Gastroesophageal sphincter (tissue), 4 donors: ENCODE measurements around the gene PPIF. TPM values are rescaled to one million over a fixed set of nuclear protein-coding genes. Genes with fewer than 3 reads are reported as not detected.

Experiments
- ATAC-seq: fragments of 150-250 bp; one replicate; pipeline ENCODE4 v1.9.1; 2016; ENCODE audit warnings: mild to moderate bottlenecking, moderate library complexity
- H3K27ac ChIP-seq, 4 donors: fragments of 200-600 bp; sonication (generic) in 3 of 4; 1 replicate in 3 of 4; 2 replicates in 1 of 4; pipeline ENCODE4 v1.5.1; 2016 to 2019
- H3K27me3 ChIP-seq: fragments of 200-600 bp; sonication (generic); one replicate; pipeline ENCODE4 v1.5.1; 2019
- H3K36me3 ChIP-seq, 2 donors: fragments of 200-600 bp; sonication (generic); one replicate each; pipeline ENCODE4 v1.5.1; 2019; ENCODE audit warnings: control low read depth in 1 of 2
- H3K4me1 ChIP-seq, 3 donors: fragments of 200-600 bp; sonication (generic); 1 replicate in 2 of 3; 2 replicates in 1 of 3; pipeline ENCODE4 v1.5.1; 2016 to 2019; ENCODE audit warnings: control low read depth in 2 of 3
- H3K4me3 ChIP-seq, 2 donors: fragments of 200-600 bp; sonication (generic); one replicate each; pipeline ENCODE4 v1.5.1; 2019; ENCODE audit warnings: mild to moderate bottlenecking in 1 of 2, moderate library complexity in 1 of 2
- H3K9me3 ChIP-seq, 3 donors: fragments of 200-600 bp; sonication (generic); one replicate each; pipeline ENCODE4 v1.5.1; 2017 to 2019; ENCODE audit warnings: control low read depth in 2 of 3
- CTCF ChIP-seq, 4 experiments: fragments of 200-600 bp in 2 of 4; fragments of 450-650 bp in 2 of 4; sonication (generic) in 1 of 4; IDR thresholded peaks; one replicate each; pipeline ENCODE4 v1.5.1; 2017 to 2019; ENCODE audit warnings: antibody characterized with exemption in 4 of 4, mild to moderate bottlenecking in 2 of 4, moderate library complexity in 2 of 4
- EP300 ChIP-seq: sonication (generic); formaldehyde crosslinking; IDR thresholded peaks from one replicate; pipeline ENCODE4 v1.6.1; 2017; ENCODE audit warnings: antibody characterized with exemption, mild to moderate bottlenecking
- POLR2A ChIP-seq, 2 donors: fragments of 450-650 bp; IDR thresholded peaks; one replicate each; pipeline ENCODE4 v1.6.1; 2017; ENCODE audit warnings: antibody characterized with exemption in 2 of 2, mild to moderate bottlenecking in 2 of 2, moderate library complexity in 1 of 2
- POLR2AphosphoS5 ChIP-seq: sonication (generic); formaldehyde crosslinking; IDR thresholded peaks from one replicate; pipeline ENCODE4 v1.6.1; 2017; ENCODE audit warnings: antibody characterized with exemption
- WGBS, 2 donors: methylation state at CpG; one replicate each; pipeline ENCODE4 v1.1.5; 2018; ENCODE audit warnings: low coverage in 1 of 2; 5-methylcytosine and 5-hydroxymethylcytosine counted together
- total RNA-seq, 4 donors: library from RNA; depleted of rRNA; stranded (reverse); fragments of >200 nt; gene quantifications; one replicate each; pipeline ENCODE4 v1.1.0, GENCODE V29; 2016

PPIF gene
- total RNA-seq, 4 donors from 2014 or later: 16.5 to 38.0 (median 22.8) TPM

- Histone ChIP-seq H3K9me3 (no peaks in the 10 kb centered on the region), H3K27me3 (no peaks in the 10 kb centered on the region), H3K27ac (no peak overlapping the region), H3K4me3 (no peak overlapping the region), H3K36me3 (no peaks in the 10 kb centered on the region), H3K4me1 (peaks cover 0 to 6% (median 0%) of the 10 kb centered on the region in 3 donors)
- WGBS, 2 donors: 71 to 90% methylated on average over 1 to 2 of the region's 2 CpGs
- TF ChIP-seq EP300 (no peak), POLR2A (IDR thresholded peaks at IDR 0.05) (no peak), CTCF (IDR thresholded peaks at IDR 0.05) (no peak)
- ATAC-seq: no peak
Observed at GRCh38 chr10:79333513-79333912, 13.8 kb upstream of the PPIF start.

GRCh38 chr10:79334573-79334972 is 12.7 kb upstream of the PPIF start:
- Histone ChIP-seq H3K4me3 (no peak overlapping the region), H3K27ac (no peak overlapping the region), H3K36me3 (no peaks in the 10 kb centered on the region), H3K4me1 (peaks cover 0 to 6% (median 0%) of the 10 kb centered on the region in 3 donors), H3K9me3 (no peaks in the 10 kb centered on the region), H3K27me3 (no peaks in the 10 kb centered on the region)
- 85 to 90% methylated on average over 1 to 2 of the region's 2 CpGs for WGBS, 2 donors
- no peak for ATAC-seq
- TF ChIP-seq EP300 (no peak), CTCF (IDR thresholded peaks at IDR 0.05) (no peak), POLR2AphosphoS5 (no peak), POLR2A (IDR thresholded peaks at IDR 0.05) (no peak)

DNA sequence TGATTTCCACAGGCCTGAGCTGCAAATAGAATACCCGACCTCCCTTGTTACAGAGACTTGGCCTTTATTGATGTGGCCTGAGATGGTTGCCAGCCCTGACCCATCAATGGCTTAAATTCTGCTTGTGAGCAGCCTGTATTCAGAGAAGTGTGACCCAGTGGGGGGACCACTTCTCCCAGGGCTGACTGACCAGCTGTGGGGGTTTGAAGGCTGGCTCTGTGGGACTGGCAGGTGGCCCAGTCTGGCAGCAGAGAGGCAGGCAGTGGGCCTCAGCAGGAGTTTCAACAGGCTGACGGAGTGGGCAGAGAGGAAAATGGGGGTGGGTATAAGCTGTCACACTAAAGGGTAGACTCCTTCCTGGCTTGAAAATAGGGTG is 12.2 kb upstream of the PPIF start:
- H3K4me3 ChIP-seq: no peak overlapping the region
- WGBS, 2 donors: no CpG with 5 or more reads among the region's 2 CpGs
- no peaks in the 10 kb centered on the region for H3K9me3 ChIP-seq
- H3K4me1 ChIP-seq: peaks cover 0 to 6% (median 0%) of the 10 kb centered on the region in 3 donors
- no peak overlapping the region for H3K27ac ChIP-seq
- TF ChIP-seq POLR2AphosphoS5 (no peak), EP300 (no peak), CTCF (IDR thresholded peaks at IDR 0.05) (no peak), POLR2A (IDR thresholded peaks at IDR 0.05) (no peak)
- no peaks in the 10 kb centered on the region for H3K27me3 ChIP-seq
- H3K36me3 ChIP-seq: no peaks in the 10 kb centered on the region
- ATAC-seq: no peak

DNA sequence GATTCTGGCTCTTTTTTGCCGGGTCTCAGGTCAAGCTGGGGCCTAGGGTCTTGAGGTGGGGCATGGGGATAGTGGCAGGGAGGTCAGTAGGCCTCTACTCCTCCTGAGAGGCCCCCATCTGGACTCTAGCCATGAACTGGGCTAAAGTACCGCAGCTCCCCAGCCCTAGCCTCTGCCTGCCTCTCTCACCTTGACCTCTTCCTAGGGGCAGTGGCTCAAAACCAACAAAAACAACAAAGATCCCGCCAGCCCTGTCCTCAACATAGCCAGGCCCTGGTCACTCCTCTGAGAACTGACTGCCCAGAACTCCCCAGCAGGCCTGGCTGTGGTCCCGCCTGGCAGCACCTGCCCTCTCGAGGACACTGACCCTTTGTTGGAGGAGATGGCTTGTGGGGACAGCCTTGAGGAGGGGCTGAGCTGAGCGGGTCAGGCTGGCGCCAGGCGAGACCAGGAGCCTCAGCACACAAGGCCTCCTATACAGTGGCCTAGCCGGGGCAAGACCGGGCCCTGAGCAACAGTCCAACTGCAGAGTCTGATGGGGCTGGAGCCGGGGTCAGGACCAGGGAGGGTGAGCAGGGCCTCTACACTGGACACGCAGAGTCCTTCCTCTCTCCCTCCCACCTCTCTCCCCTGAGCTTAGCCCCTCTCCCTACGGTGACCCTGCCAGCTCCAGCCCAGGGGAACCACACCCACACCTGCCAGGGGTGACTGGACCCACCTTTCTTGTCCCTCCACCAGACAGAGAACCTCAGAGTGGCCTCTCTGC is 11.6 kb upstream of the PPIF start:
- Histone ChIP-seq H3K9me3 (no peaks in the 10 kb centered on the region), H3K4me1 (peaks cover 0 to 12% (median 0%) of the 10 kb centered on the region in 3 donors), H3K27ac (no peak overlapping the region), H3K36me3 (no peaks in the 10 kb centered on the region), H3K4me3 (no peak overlapping the region), H3K27me3 (no peaks in the 10 kb centered on the region)
- peak; percentile 40 for ATAC-seq
- WGBS, 2 donors: 72 to 92% methylated on average over 2 of the region's 13 CpGs
- TF ChIP-seq POLR2A (IDR thresholded peaks at IDR 0.05) (no peak), EP300 (no peak), POLR2AphosphoS5 (no peak), CTCF (IDR thresholded peaks at IDR 0.05) (no peak)

DNA sequence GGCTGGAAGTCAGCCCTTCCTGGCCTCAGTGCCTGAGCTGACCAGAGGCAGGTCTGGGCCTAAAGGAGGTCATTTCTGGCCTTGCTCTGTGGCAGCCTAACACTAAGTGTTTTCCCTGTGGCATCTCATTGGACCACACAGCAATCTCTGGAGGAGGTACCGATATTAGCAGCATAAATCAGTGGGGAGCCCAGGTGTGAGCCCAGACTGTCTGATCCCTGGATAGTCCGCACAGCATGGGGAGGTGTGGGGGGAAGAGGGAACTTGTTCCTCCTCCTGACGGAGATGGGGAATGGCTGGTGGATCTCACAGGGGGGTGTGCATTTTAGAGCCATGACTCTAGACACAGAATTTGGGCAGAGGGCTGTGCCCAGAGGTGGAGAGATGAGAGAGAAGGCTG is 11.0 kb upstream of the PPIF start:
- Histone ChIP-seq H3K36me3 (no peaks in the 10 kb centered on the region), H3K27me3 (no peaks in the 10 kb centered on the region), H3K27ac (no peak overlapping the region), H3K4me3 (no peak overlapping the region), H3K9me3 (no peaks in the 10 kb centered on the region), H3K4me1 (peaks cover 0 to 18% (median 0%) of the 10 kb centered on the region in 3 donors)
- ATAC-seq: peak; percentile 4
- 86 to 100% methylated on average over 1 of the region's 3 CpGs for WGBS, 2 donors
- TF ChIP-seq POLR2A (IDR thresholded peaks at IDR 0.05) (no peak), CTCF (IDR thresholded peaks at IDR 0.05) (no peak), EP300 (no peak), POLR2AphosphoS5 (no peak)
